Left renal cortex interstitium (tissue), 4 donors: ENCODE results near the gene AP2A2. TPM values are rescaled to one million over a fixed set of nuclear protein-coding genes. Genes with fewer than 3 reads are reported as not detected.
A peak's percentile ranks its signal among the peaks of the same experiment; 100 is the strongest.

Source experiments
- DNase-seq, 4 donors: peaks; one replicate each; pipeline ENCODE4 v3.0.0-alpha.2; 2013; ENCODE audit warnings: low read depth in 4 of 4, low spot score in 2 of 4, missing footprints in 1 of 4
- polyA plus RNA-seq, 4 donors: library from polyadenylated mRNA; unstranded; fragments of 120-200 nt; gene quantifications; one replicate each; pipeline ENCODE4 v1.2.1, GENCODE V29; 2013; ENCODE audit not compliant: insufficient read length in 4 of 4

The AP2A2 gene
- polyA plus RNA-seq, 4 donors, result 95.7 to 134 (median 108) TPM

DNA sequence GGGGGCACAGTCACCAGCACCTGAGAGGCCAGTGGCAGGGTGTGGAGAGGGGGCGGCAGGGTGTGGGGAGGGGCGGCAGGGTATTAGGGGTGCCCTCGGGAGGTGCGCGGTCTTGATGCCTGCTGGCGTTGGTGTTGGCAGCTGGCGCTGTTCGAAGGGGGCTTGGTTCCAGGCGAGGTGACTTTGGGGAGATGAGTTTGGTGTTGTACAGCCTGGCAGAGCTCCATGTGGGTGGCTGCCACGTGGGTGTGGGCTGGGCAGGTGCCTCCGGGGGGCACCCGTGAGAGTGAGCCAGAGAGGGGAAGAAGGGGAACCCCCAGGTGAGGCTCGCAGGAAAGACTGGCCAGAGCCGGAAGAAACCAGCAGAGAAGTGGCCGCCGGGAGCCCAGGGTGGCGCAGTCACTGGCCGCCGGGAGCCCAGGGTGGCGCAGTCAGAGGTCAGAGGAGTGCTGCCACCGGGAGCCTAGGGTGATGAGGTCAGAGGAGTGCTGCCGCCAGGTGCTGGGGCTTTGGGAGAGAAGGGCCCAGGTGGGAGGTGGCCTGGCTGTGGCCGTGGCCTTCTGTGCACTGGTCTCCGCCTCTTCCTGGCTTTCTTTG, 66.1 kb downstream of the AP2A2 start:
- no peak for DNase-seq

DNA sequence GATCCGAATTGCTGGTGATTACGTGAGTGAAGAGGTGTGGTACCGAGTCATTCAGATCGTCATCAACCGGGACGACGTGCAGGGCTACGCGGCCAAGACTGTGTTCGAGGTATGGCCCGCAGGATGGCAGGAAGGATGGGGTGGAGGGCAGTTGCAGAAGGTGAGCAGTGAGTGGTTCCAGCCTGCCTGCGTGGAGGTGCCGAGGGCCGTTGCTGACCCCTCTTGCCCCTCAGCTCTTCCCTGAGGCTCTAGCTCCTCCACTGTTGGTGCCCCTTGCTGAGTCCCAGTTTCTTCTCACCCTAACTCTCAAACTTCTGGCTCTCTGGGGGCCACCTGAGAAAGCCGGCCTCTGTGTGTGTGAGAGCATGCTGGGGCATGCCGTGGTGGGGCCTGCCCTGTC, 66.9 kb downstream of the AP2A2 start:
- no peak for DNase-seq

DNA sequence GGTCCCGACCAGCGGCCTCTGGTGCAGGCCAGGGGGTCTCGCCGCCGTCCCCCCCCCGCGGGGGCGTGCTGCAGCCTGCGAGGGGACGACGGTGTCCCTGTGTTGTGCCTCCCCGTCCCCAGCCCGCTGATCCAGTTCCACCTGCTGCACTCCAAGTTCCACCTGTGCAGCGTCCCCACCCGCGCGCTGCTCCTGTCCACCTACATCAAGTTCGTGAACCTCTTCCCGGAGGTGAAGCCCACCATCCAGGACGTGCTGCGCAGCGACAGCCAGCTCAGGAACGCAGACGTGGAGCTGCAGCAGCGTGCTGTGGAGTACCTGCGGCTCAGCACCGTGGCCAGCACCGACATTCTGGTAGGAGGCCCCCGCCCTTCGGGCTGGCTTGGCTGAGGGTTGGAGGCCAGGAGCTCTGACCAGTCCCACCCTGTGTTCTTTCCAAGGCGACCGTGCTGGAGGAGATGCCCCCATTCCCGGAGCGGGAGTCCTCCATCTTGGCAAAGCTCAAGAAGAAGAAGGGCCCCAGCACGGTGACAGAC, 68.0 kb downstream of the AP2A2 start:
- DNase-seq, result no peak

DNA sequence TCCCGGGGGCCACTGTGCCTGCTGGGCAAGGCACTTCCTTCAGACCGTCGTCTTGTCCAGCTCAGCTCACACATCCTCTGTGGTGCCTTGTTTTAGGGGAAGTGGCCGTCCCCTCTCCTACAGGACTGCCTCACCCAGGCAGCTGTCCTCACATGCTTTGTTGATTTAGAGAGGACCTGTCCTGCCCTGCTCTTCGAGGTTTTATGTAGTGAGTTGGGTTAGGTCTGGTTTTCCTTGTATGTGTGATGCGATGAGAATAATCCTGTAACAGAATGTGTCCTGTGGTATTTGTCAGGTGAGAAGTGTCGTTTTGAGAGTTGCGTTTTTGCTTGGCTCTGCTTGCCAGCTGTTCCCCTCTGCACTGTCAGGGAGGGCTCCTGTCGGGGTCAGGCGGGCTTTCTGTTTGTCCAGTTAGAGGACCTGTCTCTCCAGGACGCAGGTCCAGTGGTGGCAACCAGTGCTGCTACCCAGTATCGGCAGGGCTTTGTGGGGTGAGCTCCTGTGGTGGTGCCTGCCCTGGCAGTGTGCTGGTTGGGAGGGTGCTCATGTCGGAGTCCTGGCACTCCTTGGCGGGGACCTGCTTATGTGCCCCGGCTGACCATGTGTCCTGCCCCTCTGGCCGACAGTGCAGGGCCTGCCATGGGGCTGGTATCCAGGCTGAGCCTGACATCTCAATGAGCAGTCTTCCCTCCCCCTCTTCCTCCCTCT, 69.5 kb downstream of the AP2A2 start:
- no peak for DNase-seq

DNA sequence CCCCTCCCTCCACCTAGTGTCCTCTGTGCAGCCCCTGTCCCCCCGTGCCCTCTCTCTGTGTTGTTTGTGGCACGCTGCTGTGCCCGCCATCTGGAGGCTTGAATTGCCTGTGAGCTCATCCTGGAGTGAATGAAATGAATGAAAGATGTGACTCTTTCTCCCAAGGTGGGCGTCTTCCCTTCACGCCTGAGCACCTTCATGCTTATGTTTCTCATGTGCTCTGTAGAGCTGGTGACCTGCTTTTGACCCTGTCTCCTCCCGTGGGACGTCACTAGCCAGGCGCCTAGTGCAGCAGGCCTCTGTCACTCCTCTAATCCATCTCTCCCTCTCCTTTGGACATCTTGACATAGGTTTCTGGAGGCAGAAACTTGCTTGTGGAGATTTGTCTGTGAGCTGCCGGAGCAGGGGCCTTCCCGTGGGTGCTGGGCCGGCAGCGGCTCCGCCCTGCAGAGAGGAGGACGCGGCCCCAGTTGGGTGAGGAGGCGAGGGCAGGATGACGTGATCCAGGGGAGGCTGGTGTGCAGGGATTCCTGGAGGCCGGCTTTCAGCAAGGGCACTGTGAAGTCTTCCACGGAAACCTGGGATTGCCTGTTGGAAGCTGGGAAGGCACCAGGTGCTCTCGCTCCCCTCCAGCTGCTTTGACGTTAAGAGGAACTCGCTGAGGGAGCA, 70.2 kb downstream of the AP2A2 start:
- DNase-seq, result peak; percentile 60 to 82 (median 67)

DNA sequence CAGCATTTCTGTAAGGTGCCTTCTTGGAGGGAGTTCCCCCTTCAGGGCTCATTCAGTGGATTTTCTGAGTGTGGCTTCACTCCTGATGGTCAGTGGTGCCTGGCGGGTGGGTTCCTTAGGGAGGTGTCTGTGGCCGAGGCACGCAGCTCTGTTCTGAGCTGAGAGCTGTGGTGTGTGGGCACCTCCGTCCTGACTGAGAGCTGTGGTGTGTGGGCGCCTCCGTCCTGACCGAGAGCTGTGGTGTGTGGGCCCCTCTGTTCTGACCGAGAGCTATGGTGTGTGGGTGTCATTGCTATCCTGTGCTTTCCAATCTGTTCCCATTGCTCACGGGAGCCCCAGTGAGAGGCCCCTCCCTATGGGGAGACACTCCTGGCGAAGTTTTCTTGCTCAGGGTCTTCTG, 71.0 kb downstream of the AP2A2 start:
- DNase-seq, result no peak

DNA sequence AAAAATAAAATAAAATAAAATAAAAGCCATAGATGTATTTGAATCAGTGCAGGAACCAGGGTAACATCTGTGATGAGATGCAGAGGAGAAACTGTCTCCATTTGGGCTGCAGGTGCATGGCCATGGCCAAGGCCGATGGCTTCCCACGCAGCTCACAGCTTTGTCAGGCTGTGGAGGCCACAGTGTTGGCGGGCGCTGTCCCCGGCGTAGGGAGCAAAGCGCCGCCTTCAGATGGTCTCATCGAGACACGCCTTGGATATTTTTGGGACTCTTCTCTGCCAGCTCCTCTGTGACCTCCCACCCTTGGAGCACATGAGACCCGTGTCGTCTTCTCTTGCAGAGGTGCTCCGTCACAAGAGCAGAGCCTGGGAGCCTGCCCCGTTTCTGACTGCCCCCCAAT, 72.2 kb downstream of the AP2A2 start:
- no peak for DNase-seq

DNA sequence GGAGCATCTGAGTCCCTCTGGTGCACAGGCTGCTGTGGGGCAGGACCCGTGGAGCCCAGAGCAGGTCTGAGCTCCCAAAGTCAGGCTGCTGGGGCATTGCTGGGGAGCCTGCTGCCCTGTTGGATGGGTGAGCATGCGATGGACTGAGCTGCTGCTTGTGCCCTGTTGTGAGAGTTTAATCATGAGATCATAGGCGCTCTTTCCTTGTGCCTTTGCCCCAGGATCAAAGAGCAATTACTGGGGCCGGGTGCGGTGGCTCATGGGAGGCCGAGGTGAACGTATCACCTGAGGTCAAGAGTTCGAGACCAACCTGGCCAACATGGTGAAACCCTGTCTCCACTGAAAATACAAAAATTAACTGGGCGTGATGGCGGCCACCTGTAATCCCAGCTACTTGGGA, 73.3 kb downstream of the AP2A2 start:
- no peak for DNase-seq

DNA sequence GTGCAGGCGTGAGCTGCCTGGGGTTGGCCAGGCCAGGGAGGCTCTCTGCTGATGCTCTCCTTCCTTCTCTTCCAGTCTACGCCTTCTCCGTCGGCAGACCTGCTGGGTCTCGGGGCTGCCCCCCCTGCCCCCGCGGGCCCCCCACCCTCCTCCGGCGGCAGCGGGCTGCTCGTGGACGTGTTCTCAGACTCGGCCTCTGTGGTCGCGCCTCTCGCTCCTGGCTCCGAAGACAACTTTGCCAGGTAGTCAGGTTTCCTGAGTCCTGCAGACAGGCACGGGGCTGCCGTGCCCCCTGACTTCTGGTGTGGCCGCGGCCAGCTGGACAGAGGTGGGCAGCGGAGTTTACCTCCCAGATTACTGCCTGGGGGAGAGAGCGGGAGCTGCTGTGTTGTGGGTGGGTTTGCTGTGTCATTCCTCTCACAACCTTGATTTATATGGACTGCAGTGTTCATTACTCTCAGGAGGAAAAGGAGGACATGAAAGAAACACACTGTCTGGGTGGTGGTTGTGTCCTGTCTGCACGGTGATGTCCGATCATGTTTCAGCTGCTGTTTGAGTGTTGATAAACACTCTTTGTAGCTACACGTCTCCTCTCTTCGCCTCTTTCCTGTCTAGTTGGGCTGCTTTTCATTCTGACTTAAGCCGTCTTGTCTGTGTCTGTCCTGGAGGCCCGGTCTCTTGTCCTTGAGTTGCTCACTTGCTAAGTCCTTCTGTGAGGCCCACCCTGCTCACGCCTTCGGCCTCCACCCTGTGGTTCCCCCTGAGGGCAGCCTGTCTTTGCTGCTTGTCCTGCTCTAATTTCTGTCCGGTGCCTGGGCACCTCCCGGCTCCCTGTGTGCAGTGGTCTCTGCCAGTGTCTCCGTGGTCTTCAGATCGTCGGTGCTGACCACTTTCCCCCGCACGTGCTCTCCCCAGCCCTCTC, 74.9 kb downstream of the AP2A2 start:
- peak in 3 of 4 donors; percentile 59 to 69 (median 62) for DNase-seq

DNA sequence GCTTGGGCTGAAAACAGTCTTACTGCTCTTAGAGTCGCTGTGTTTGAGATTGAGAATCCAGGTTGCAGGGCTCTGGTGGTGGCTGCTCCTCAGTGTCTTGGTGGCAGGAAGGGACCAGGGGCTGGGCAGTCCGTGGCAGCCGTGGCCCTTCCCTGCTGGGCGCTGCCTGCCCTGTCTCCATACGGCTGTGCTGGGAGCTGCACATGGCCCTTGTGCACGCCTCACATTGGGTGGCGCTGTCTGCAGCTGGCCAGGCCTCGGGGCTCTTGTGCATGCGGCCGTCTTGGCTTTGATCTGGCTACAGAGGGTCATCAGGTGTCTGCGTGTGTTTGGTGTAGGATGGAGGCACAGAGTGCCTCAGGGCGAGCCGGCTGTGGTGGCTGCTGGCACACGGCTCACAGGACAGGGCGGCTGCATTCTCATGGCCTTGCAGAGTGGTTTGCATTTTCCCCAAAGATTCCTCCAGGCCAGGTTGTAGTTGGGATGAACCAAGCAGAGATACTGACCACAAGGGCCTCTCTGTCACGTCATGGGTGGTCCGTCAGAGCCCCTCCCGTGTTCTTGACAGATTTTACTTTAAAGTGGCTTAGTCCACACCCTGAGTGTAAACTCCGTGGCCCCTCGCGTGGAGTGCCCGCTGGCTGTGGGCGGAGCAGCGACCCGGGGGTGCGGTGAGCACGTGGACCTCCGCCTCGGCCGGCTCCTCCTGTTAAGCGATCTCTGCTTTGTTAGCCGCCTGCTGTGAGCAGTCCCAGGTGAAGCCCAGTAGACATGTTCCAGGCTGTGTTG, 76.1 kb downstream of the AP2A2 start:
- no peak for DNase-seq

DNA sequence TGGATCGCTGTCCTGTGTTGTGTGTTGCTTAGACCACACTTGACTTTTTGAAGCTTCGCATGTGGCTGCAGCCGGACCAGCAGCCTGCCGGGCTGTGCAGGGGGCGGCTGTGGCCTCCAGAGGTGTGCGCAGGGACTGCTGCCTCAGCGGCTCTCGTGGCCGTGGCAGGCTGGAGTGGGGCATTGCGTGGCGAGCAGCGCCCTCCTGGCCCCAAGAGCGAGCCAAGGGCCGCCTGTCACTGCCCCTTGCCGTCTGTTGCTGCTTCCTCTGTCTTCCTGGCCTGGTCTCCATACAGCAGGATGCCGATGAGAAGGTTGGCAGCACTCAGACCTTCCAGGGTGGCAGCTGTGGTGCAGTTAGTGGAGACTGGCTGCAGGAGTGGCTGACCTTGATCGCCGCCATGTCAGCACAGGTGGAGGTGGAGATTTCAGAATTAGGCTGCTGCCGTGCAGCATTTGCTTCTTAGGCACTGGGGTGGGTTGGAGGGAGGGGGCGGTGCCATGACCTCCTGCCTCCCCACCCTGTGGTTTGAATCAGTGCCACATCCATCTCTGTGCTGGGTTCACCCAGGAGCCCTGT, 76.8 kb downstream of the AP2A2 start:
- no peak for DNase-seq

DNA sequence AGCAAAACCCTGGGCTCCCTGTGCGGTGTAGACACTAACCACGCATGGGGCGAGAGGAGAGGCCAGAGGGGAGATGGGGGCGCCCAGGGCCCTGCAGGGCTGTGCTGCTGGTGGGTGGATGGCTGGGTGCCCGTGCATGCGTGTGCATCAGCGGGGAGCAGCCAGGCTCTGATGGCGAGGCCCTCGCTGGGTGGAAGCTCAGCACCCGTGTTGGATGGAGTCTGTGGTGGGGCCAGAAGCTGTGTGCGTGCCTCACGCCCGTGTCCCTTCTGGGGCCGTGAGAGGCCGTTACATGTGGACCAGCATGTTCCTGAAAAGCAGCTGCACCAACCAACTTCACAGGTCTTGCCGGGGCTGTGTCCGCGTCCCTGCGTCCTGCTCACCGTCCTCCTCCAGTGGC, 77.5 kb downstream of the AP2A2 start:
- DNase-seq, result no peak

DNA sequence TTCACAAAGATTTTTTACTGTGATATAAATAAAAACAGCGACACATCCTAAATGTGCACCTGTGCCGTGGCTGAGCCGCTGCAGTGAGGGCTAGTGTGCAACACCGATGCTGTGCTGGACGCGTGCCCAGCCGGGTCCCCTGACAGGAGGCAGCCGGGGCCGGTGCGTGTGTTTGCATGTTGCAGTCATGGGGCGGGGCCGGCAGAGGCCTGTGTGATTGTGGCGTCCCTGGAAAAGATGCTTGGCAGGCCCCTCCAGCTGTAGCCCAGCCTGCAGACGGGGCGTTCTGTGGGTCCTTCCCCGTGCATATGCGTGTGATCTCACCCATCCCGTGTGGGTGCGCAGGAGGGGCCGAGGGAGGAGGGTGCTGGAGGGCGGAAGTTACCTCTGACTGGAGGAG, 80.3 kb downstream of the AP2A2 start:
- no peak for DNase-seq

DNA sequence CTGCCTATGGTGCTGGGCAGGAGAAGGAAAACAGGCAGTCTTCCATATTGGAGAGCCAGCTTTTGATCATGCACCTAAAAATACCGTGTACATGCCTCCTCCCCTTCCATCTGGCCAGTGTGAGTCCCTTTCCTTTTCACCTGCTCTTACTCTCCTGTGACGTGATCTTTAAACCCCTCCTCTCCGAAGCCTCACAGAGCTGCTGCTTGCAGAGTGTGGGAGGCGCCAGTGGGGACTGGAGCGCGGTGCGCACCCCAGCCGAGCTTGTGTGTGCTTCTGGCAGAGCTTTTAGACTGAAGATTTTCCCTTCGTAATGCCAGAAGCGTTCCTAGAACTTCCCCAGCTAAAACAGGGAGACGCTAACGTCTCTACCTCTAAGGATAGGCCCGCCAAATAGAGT, 81.1 kb downstream of the AP2A2 start:
- DNase-seq, result no peak

DNA sequence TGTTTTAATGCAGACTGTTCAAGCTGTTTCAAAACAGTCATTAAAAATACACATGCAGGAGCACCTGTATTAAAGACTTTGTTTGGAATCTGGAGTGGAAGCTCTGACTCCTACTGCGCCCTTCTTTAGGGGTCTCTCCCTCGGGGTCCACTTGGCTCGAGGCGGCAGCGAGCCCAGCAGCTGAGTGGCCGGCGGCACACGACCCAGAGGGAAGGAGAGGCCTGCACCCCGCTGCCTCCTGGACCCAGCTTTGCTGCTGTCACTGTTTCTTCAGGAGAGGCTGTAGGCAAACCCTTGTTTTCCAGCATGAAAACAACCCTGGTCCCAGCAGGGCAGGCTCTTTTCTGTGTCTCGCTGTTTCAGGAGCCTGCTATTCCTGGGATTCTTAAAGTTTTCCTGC, 81.6 kb downstream of the AP2A2 start:
- DNase-seq, result no peak

DNA sequence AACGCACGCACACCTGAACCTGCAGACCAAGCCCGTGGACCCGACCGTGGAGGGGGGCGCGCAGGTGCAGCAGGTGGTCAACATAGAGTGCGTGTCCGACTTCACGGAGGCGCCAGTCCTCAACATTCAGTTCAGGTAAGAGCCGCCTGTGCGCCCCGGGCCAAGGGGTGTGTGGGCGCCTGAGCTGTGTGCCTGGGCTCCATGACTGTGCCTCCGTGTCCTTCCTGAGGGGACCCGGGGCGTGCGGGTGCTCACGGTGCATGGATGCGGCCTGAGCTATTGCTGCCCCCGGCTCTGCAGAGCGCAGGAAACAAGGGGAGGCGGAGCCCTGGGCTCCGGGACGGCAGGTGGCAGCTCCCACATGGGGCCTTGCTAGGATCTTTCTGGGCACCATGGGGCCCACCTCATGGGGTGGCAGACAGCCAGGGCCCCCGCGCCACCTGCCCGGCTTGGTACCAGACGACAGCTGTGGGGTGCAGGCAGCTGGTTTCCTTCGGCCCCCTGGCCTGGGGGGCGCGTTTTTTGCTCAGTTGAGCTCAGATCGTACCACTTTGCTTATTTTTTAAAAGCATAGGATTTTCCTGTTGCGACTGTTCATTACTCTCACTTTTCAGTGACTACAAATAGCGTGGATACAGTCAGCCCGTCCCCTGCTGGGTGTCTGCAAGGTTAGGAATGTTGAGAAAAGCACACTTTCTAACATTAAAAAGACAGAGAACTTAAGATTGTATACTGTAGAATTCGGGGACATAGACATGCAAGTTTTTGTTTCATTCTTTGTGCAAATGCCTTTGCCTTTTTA, 82.5 kb downstream of the AP2A2 start:
- no peak for DNase-seq

DNA sequence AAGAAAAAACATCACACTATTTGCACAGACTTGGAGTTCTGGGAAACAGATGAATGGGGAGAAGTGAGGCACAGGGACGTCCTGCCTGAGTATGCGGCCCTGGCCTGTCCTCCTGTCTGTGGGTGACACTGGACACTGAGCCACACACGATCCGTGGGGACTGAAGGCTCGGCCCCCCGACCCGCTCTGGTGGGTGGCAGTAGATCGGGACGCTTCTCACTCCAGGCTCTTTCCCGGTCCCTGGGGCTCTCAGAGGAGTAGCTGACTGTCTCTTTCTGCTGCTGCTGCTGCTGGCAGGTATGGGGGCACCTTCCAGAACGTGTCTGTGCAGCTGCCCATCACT, 83.1 kb downstream of the AP2A2 start:
- DNase-seq, result no peak

DNA sequence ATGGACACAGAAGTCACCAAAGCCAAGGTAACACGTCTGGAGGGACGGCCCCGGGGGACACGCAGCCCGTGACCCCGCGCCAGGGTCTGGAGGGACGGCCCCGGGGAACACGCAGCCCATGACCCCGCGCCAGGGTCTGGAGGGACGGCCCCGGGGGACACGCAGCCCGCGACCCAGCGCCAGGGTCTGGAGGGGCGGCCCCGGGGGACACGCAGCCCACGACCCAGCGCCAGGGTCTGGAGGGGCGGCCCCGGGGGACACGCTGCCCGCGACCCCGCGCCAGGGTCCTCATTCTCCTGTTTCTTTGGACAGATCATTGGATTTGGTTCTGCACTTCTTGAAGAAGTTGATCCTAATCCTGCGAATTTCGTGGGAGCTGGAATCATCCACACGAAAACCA, 83.7 kb downstream of the AP2A2 start:
- DNase-seq, result no peak

DNA sequence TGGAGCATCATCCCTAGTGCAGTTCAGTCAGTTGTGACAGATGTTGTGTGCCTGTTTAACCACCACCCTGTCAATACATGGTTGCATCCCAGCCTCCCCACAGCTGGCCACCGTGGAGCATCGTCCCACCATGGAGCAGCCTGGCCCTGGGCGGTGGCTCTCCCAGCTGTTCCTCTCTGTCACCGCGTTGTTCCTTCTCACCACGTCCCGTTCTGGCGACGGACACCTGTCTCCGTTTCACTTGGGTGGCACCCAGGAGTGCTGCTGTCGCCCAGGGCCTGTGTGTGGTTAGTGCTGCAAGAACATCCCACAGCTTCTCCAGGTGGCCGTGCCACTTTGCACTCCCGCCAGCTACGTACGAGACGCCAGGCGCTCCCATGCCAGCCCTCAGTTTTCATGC, 84.3 kb downstream of the AP2A2 start:
- DNase-seq, result no peak
